Neural cell (in vitro differentiated cells): ENCODE measurements around the gene NTF4. TPM values are rescaled to one million over a fixed set of nuclear protein-coding genes. Genes with fewer than 3 reads are reported as not detected.
"Not testable (repeated sequence)": the region's sequence is repeated elsewhere in the genome, so short reads cannot be mapped to it uniquely, and the experiment has no call there.

Source experiments
- H2AFZ ChIP-seq: fragments of 200-600, 300-800 bp; sonication (generic), shearing (Covaris generic); 2 replicates; pipeline ENCODE4 v1.6.0; 2014; ENCODE audit warnings: low read depth, mild to moderate bottlenecking, antibody characterized with exemption, low read length, moderate library complexity
- H3F3A ChIP-seq: fragments of 200-600 bp; shearing (Covaris generic); 2 replicates; pipeline ENCODE4 v1.6.1; 2016; ENCODE audit warnings: mild to moderate bottlenecking, moderate library complexity, mixed read lengths, antibody characterized with exemption, low read length; ENCODE audit not compliant: insufficient read depth, poor library complexity, severe bottlenecking
- H3K27ac ChIP-seq: fragments of 200-600, 300-800 bp; sonication (generic), shearing (Covaris generic); 2 replicates; pipeline ENCODE4 v1.5.1; 2014; ENCODE audit warnings: mild to moderate bottlenecking, low read length, moderate library complexity
- H3K27me3 ChIP-seq: fragments of 300-800, 200-600 bp; sonication (generic), shearing (Covaris generic); 2 replicates; pipeline ENCODE4 v1.6.0; 2014; ENCODE audit warnings: mild to moderate bottlenecking, low read depth, low read length, moderate library complexity; ENCODE audit not compliant: insufficient read depth
- H3K36me3 ChIP-seq: fragments of 300-800, 200-600 bp; sonication (generic), shearing (Covaris generic); 2 replicates; pipeline ENCODE4 v1.5.1; 2014; ENCODE audit warnings: mild to moderate bottlenecking, antibody characterized with exemption, low read length, moderate library complexity; ENCODE audit not compliant: insufficient read depth
- H3K4me2 ChIP-seq: fragments of 300-800, 200-600 bp; sonication (generic), shearing (Covaris generic); 2 replicates; pipeline ENCODE4 v1.6.0; 2014; ENCODE audit warnings: mild to moderate bottlenecking, low read length
- H3K4me3 ChIP-seq: fragments of 300-800, 200-600 bp; sonication (generic), shearing (Covaris generic); 2 replicates; pipeline ENCODE4 v1.5.1; 2014; ENCODE audit warnings: mild to moderate bottlenecking, low read length, moderate library complexity
- H3K79me2 ChIP-seq: fragments of 200-600 bp; shearing (Covaris generic); replicated peaks from 2 replicates; pipeline ENCODE4 v1.6.0; 2014; ENCODE audit warnings: mild to moderate bottlenecking, low read length, moderate library complexity; ENCODE audit not compliant: insufficient read depth
- H3K9ac ChIP-seq: fragments of 300-800, 200-600 bp; sonication (generic), shearing (Covaris generic); 2 replicates; pipeline ENCODE4 v1.6.1; 2016; ENCODE audit warnings: mild to moderate bottlenecking, low read length, mixed read lengths
- H3K9me2 ChIP-seq: fragments of 200-600 bp; shearing (Covaris generic); 2 replicates; pipeline ENCODE4 v1.6.1; 2016; ENCODE audit warnings: mild to moderate bottlenecking, low read length, mixed read lengths; ENCODE audit not compliant: insufficient read depth
- H3K9me3 ChIP-seq: fragments of 200-600, 300-800 bp; sonication (generic), shearing (Covaris generic); 2 replicates; pipeline ENCODE4 v1.6.1; 2016; ENCODE audit warnings: mild to moderate bottlenecking, mixed run types, low read length, moderate library complexity, mixed read lengths
- H4K20me1 ChIP-seq: fragments of 200-600 bp; shearing (Covaris generic); 2 replicates; pipeline ENCODE4 v1.6.1; 2016; ENCODE audit warnings: mild to moderate bottlenecking, mixed run types; ENCODE audit not compliant: insufficient read depth
- EP300 ChIP-seq: fragments of 450-650 bp; conservative IDR thresholded peaks from 2 replicates; pipeline ENCODE4 v1.6.1; 2014; ENCODE audit warnings: antibody characterized with exemption, mild to moderate bottlenecking, moderate library complexity; ENCODE audit not compliant: poor library complexity, severe bottlenecking
- EZH2 ChIP-seq: fragments of 200-600, 300-800 bp; shearing (Covaris generic), sonication (generic); IDR thresholded peaks from 2 replicates; pipeline ENCODE4 v1.6.1; 2014; ENCODE audit warnings: antibody characterized with exemption, low read length, borderline replicate concordance, mild to moderate bottlenecking; ENCODE audit not compliant: insufficient read depth, poor library complexity, severe bottlenecking
- MXI1 ChIP-seq: fragments of 450-650 bp; conservative IDR thresholded peaks from 2 replicates; pipeline ENCODE4 v1.6.1; 2014; ENCODE audit warnings: antibody characterized with exemption, mild to moderate bottlenecking; ENCODE audit not compliant: poor library complexity, severe bottlenecking
- POLR2AphosphoS5 ChIP-seq: IDR thresholded peaks from 2 replicates; pipeline ENCODE4 v1.6.1; 2012
- RAD21 ChIP-seq: fragments of 450-650 bp; conservative IDR thresholded peaks from 2 replicates; pipeline ENCODE4 v1.6.1; 2014; ENCODE audit warnings: antibody characterized with exemption, mild to moderate bottlenecking, moderate library complexity
- SMC3 ChIP-seq: fragments of 450-650 bp; conservative IDR thresholded peaks from 2 replicates; pipeline ENCODE4 v1.6.1; 2014; ENCODE audit warnings: antibody characterized with exemption, mild to moderate bottlenecking, moderate library complexity; ENCODE audit not compliant: poor library complexity
- TAF1 ChIP-seq: IDR thresholded peaks from 2 replicates; pipeline ENCODE4 v1.6.1; 2012; ENCODE audit warnings: low read depth
- polyA plus RNA-seq: library from polyadenylated mRNA; depleted of rRNA; stranded (reverse); fragments of >200 nt; gene quantifications from 2 replicates; pipeline ENCODE4 v1.2.3, GENCODE V29; 2014
- TF ChIP-seq, protein P1 (sequence below): fragments of 450-650 bp; IDR thresholded peaks from 2 replicates; pipeline ENCODE4 v1.5.1; 2014; ENCODE audit warnings: antibody characterized with exemption, mild to moderate bottlenecking, moderate library complexity; ENCODE audit not compliant: poor library complexity, severe bottlenecking
- TF ChIP-seq, protein P2 (sequence below): IDR thresholded peaks from 2 replicates; pipeline ENCODE4 v1.6.1; 2012; ENCODE audit warnings: borderline replicate concordance

The NTF4 gene
- polyA plus RNA-seq, 1 donor from 2014 or later = not detected

DNA sequence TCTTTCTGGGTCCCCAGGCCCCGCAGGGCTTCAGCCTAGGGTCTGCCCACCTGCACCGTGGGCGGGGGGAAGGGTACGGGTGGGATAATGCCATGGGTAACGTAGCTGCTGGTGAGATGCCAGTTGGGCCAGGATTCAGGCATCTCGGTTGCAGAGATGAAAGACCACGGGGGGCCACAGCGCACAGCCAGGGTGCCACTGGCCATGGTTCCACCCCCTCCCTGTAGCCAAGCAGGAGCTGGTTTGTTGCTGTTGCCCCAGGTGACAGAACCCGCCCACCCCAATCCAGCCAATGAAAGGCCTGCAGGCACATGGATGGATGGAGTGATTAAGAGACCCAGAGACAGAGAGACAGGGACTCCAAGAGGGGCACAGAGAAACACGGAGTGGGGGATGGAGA is 6.1 kb downstream of the NTF4 start:
- no peaks in the 10 kb centered on the region for H3K79me2 ChIP-seq
- no peak overlapping the region for H3K4me2 ChIP-seq
- no peaks in the 10 kb centered on the region for H3K9me2 ChIP-seq
- no peak overlapping the region for H3K27ac ChIP-seq
- H3K4me3 ChIP-seq = no peak overlapping the region
- H4K20me1 ChIP-seq = no peaks in the 10 kb centered on the region
- TF ChIP-seq POLR2AphosphoS5 = no peak
- no peak for TF ChIP-seq TAF1
- TF ChIP-seq EP300 = no peak
- TF ChIP-seq RAD21 = no peak
- TF ChIP-seq, protein P1, sequence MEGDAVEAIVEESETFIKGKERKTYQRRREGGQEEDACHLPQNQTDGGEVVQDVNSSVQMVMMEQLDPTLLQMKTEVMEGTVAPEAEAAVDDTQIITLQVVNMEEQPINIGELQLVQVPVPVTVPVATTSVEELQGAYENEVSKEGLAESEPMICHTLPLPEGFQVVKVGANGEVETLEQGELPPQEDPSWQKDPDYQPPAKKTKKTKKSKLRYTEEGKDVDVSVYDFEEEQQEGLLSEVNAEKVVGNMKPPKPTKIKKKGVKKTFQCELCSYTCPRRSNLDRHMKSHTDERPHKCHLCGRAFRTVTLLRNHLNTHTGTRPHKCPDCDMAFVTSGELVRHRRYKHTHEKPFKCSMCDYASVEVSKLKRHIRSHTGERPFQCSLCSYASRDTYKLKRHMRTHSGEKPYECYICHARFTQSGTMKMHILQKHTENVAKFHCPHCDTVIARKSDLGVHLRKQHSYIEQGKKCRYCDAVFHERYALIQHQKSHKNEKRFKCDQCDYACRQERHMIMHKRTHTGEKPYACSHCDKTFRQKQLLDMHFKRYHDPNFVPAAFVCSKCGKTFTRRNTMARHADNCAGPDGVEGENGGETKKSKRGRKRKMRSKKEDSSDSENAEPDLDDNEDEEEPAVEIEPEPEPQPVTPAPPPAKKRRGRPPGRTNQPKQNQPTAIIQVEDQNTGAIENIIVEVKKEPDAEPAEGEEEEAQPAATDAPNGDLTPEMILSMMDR = no peak
- TF ChIP-seq EZH2 = no peak
- TF ChIP-seq, protein P2, sequence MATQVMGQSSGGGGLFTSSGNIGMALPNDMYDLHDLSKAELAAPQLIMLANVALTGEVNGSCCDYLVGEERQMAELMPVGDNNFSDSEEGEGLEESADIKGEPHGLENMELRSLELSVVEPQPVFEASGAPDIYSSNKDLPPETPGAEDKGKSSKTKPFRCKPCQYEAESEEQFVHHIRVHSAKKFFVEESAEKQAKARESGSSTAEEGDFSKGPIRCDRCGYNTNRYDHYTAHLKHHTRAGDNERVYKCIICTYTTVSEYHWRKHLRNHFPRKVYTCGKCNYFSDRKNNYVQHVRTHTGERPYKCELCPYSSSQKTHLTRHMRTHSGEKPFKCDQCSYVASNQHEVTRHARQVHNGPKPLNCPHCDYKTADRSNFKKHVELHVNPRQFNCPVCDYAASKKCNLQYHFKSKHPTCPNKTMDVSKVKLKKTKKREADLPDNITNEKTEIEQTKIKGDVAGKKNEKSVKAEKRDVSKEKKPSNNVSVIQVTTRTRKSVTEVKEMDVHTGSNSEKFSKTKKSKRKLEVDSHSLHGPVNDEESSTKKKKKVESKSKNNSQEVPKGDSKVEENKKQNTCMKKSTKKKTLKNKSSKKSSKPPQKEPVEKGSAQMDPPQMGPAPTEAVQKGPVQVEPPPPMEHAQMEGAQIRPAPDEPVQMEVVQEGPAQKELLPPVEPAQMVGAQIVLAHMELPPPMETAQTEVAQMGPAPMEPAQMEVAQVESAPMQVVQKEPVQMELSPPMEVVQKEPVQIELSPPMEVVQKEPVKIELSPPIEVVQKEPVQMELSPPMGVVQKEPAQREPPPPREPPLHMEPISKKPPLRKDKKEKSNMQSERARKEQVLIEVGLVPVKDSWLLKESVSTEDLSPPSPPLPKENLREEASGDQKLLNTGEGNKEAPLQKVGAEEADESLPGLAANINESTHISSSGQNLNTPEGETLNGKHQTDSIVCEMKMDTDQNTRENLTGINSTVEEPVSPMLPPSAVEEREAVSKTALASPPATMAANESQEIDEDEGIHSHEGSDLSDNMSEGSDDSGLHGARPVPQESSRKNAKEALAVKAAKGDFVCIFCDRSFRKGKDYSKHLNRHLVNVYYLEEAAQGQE = no peak
- no peak for TF ChIP-seq MXI1
- no peak for TF ChIP-seq SMC3
- H3K9ac ChIP-seq = no peak overlapping the region
- no peaks in the 10 kb centered on the region for H3K36me3 ChIP-seq
- peaks cover 32% of the 10 kb centered on the region for H3K27me3 ChIP-seq
- no peak overlapping the region for H2AFZ ChIP-seq
- no peaks in the 10 kb centered on the region for H3K9me3 ChIP-seq
- no peaks in the 10 kb centered on the region for H3F3A ChIP-seq

DNA sequence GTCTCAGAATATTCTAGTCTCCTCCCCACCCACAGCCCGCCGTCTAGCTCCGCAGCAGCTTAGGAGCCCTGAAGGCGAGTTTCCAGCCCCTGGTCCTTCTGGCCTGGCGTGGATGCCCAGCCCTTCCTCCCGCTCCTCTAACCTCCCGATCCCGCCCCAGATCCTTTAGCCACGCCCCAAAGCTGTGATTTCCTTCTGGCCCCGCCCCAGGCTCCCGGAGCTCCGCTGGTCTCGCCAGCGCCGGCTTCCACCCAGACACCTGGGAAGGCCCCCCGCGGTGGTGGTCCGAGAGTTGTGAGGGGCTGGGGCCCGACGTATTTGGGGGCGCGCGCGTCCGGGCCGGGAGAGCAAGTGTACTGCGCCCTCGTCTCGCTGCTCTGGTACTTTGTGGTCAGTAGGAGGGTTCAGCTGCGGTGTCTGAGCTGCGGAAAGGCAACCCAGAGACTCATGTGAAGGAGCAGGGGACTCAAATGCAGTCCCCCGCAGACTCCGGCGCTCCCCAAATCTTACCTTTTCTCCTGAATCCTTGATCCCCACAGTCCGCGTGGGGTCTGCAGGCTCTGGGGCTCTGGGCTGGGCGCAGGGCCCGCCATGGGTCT is 6.9 kb downstream of the NTF4 start, which contains the start of gene CGB7:
Gene CGB7 (minus strand): TSS at position 114 of the 599 bp plus-strand sequence. CDS start 2,374 bp downstream, outside the sequence.
- no peak within 1 kb of the TSS for H3K4me2 ChIP-seq
- peak within 1 kb of the TSS; percentile 58 for H3K4me3 ChIP-seq
- no peaks in the 10 kb centered on the region for H3K9me3 ChIP-seq
- H3K36me3 ChIP-seq = no peaks in the 10 kb centered on the region
- H4K20me1 ChIP-seq = no peaks in the 10 kb centered on the region
- H3K27me3 ChIP-seq = peaks cover 32% of the 10 kb centered on the region
- H3K27ac ChIP-seq = no peak within 1 kb of the TSS
- no peak within 1 kb of the TSS for H2AFZ ChIP-seq
- H3K9ac ChIP-seq = no peak within 1 kb of the TSS
- no peaks in the 10 kb centered on the region for H3F3A ChIP-seq
- H3K9me2 ChIP-seq = no peaks in the 10 kb centered on the region
- no peak for TF ChIP-seq EZH2
- TF ChIP-seq SMC3 = no peak
- TF ChIP-seq, protein P2 = no peak
- TF ChIP-seq RAD21 = no peak
- TF ChIP-seq, protein P1 = no peak
- TF ChIP-seq EP300 = no peak
- TF ChIP-seq POLR2AphosphoS5 = no peak
- no peak for TF ChIP-seq MXI1
- TF ChIP-seq TAF1 = no peak
- H3K79me2 ChIP-seq = no peaks in the 10 kb centered on the region

DNA sequence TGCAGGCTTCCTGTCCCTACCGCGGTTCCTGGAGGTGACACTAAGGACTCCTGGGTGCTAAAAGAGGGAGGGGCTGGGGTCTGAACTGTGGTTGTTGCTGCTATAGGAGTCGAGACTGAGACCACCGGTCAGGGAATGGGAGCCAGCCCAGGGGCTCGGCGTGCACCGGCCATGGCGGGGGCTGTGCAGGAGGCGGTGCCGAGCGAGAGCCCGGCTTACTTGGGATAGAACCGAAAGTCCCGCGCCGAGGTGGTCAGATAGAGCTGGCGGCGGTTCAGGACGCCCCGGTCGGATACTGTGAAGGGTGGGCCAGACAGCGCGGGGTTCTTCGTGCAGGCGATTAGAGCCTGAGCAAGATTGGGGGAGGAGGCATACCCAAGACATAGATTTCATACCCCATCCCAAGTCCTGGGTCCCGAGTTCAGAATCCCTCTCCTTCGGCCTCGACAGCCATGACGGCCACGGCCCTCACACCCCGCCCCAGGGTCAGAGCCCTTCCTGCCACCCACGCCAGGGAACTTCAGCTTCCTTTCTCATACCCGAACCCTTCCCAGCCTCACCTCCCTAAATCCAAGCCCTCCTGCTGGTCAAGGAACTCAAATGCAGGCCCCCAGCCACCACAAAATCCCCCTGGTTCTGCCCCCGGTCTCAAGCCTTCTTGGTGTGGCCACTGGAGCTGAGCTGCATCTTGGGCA is 7.6 kb downstream of the NTF4 start:
- Histone ChIP-seq H3K4me3 (peak overlapping the region; percentile 58), H3K27me3 (peaks cover 32% of the 10 kb centered on the region)
- not testable (repeated sequence) for H2AFZ ChIP-seq, H3K9ac ChIP-seq, H3K79me2 ChIP-seq, H3K9me3 ChIP-seq, H3F3A ChIP-seq, H3K27ac ChIP-seq, H3K9me2 ChIP-seq, H3K4me2 ChIP-seq, H4K20me1 ChIP-seq, H3K36me3 ChIP-seq
